Fibroblast of skin of left quadriceps (primary cell): Measurements from ENCODE around the gene PDE3A.

Experiments
- DNase-seq, 2 experiments: peaks; one replicate each; pipeline ENCODE4 v3.0.0-alpha.2; 2013; ENCODE audit warnings: low read depth in 2 of 2

The PDE3A gene

GRCh38 chr12:20458011-20458410, 89.7 kb downstream of the PDE3A start:
- no peak for DNase-seq

- no peak for DNase-seq
These were observed 91.6 kb downstream of the PDE3A start for GRCh38 chr12:20459920-20460319.

DNA sequence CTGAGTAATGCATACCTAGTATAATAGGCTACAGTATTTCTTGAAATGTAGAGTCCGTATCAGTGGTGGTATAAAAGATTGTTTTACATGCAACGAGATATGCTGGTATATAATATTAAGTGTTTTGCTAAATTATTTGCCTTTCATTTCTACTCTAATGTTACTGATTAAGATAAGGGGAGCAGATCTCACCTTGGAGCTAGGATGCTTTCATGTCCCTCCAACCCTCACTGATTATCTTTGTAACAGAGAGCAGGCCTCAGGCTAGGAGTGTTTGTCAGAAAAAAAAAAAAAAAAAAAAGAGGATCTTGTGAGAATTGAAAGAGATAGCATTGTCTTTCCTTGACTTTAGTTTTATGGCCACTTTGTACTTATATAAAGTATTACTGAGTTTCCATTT, 92.6 kb downstream of the PDE3A start:
- no peak for DNase-seq

DNA sequence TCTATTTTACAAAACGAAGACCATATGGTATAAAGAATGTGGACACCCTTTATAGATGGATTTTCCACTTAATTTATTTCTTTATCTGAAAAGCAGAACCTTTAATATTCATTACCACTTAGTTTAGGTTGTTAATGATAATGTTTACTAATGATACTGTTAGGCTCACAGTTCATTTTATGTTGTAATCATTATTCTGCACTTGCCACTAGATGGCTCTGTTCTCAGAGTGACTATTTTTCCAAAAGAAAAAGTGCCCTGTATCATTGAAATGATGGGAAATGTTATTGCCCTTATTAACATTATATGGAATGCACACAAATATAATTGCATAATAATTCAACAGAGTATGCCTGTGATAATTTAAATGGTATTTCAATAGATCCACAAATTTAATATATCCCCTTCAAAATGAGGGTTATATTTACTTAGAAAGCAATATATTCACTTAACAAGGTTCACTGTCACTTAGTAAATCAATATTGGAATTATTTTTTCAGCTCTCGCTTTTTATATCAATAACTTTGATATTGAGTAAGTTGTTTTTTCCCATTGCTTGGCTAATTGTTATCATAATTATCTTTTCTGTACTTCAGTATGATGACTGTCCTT, 95.7 kb downstream of the PDE3A start:
- no peak for DNase-seq

DNA sequence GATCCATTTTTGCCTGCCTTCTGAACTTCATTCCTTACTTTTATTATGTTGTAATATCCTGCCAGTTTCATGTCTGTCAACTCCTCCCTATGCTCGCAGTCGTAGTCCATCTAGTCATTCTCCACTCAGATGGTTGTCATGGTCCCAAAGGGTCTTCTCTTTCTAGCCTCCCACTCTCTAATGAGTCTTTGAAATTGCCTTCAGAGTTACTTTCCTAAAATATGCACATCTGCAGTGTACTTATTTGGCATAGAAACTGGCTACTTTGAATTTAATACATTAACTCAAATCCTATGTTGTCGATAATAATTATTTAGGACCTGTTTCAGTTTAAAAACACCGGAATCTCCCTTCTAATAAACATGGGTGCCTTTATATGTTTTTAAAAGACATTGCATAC, 101.0 kb downstream of the PDE3A start:
- DNase-seq = no peak

DNA sequence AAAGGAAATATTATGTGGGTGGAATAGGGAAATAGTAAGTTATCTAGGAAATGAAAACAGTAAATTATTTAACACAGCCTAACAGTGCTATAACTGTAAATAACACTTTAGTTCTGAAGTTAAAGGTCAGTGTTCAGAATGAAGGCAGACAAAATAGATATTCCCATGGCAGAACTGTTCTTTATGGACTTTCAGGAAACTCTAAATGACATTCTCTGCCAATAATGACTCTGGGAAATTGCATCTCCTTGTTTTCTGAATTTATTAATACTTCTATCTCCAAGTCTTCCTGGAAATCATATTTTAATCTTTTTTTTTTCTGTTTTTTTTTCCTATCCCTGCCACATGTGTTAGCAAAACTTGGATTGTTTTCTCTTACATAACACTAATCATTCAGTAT, 101.4 kb downstream of the PDE3A start:
- DNase-seq = no peak

GRCh38 chr12:20472102-20472782, 103.9 kb downstream of the PDE3A start:
- no peak for DNase-seq

DNA sequence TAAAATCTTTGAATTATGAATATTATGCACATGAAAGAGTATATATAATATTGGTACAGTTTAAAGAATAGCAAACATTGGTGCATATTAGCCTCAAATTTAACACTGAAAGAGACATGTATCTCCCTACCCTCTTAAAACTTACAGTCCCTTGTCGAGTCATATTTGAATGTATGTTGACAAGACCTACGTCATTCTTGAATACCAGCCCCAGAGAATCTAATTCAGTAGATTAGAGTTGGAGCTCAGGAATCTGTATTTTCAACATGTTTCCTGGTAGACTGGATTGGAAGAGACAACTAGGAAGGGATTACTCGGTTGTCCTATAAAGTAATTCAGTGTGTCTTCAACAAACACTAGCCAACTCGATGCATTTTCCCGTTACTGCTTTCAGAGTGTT, 104.8 kb downstream of the PDE3A start:
- no peak for DNase-seq

DNA sequence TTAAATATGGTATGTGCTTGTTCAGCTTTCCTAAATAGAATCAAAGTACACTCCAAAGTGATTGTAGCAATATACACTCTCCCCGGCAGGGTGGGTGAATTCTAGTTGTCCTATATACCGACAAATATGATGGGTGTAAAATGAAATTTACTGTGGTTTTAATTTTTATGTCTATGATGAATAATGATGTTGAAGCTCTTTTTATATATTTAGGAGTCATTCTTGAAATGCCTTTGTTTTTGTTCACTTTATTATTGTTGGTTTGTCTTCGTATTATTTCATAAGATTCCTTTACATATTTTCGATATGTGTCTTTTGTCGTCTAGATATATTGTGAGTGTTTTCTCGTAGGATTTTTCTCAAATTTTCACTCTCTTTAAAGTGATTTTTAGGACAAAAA, 105.7 kb downstream of the PDE3A start:
- DNase-seq = no peak

DNA sequence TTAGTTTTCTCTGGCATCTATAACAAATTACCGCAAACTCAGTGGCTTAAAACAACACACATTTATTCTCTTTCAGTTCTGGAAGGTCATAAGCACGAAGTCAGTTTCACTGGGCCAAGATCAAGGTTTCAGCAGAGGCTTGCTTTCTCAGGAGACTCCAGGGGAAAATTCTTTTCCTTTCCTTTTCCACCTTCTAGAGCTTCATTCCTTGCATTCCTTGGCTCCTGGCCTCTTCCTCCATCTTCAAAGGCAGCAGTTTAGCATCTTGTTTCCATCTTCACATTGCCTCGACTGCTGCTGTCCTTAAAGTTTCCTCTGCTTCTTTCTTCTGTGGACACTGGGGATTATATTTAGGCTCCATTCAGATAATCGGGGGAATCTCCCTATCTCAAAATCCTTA, 106.1 kb downstream of the PDE3A start:
- no peak for DNase-seq

DNA sequence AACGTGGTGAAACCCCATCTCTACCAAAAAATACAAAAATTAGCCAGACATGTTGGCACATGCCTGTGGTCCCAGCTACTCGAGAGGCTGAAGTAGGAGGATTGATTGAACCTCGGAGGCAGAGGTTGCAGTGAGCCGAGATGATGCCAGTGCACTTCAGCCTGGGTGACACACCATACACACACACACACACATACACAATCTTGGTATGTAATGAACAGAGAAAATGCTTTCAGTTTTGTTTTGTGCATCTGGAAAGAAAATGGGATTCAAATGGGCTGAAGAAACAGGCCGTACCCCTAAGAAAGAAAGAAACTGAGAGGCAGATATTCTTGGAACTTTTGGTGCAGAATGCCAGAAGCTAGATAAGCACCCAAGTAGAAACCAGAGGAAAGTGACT, 107.2 kb downstream of the PDE3A start:
- DNase-seq = no peak

- DNase-seq = no peak
These were observed 108.2 kb downstream of the PDE3A start for GRCh38 chr12:20476551-20476950.

- DNase-seq = no peak
These were observed 108.9 kb downstream of the PDE3A start for GRCh38 chr12:20477255-20477654.

DNA sequence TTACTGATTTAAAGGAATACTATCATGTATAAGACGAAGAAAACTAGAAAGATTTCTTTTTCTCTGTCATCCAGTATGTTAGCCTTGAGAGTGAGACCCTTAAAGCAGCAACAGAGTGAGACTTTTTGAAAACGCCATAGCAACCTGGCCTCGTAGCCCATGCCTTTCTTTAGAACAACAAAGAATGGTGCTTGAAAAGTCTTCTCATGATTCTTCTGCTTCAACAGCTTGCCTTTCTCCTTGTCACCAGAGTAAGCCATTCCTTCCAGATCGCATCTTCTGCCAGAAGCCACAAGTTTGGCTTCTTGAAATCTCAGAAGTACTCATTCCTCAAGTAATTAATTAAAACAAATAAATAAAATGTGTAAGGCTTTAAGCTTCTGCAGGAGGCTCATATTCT, 109.3 kb downstream of the PDE3A start:
- no peak for DNase-seq

DNA sequence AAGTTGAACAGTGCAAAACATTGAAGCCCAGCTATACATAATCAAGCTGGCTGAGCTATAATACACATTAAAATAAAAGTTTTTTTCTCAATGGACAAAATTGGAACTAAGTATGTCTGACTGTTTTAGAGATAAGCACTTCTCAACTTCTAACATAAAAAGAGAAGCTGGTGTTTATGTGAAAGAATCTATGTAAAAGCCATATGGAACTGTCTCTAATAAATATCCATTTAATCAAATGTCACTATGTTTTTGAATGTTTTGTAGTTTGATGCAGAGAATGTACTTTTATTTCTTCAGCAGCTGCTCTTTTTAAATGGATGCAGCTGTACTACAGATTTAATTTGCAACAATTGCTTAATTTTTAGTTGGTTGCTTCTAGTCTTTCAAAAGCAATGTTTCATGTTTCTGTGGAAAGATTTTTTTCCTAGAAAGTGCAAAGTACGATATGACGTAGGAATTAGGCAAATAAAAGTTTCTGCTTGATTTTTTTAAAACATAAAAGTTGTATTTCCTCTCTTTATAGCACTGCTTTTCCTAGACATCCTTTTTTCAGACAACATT, 114.2 kb downstream of the PDE3A start:
- DNase-seq = no peak

DNA sequence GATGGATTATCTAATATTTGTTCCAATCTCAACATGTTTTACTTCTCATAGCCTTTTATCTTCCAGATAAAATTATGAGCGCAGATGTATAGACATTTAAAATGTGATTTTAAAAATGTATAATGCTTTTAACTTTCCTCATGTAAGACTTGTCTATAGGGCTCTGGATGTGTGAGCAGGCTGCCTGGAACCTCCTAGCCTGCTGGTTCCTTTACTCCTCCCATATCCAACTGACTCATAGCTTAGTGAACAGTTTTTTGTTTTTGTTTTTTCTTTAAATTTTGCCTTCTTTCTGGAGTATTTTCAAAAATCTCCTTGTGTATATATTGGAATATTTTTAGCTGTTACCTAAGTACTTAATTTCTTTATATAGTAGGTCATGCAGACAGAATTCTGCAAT, 115.4 kb downstream of the PDE3A start:
- no peak for DNase-seq

DNA sequence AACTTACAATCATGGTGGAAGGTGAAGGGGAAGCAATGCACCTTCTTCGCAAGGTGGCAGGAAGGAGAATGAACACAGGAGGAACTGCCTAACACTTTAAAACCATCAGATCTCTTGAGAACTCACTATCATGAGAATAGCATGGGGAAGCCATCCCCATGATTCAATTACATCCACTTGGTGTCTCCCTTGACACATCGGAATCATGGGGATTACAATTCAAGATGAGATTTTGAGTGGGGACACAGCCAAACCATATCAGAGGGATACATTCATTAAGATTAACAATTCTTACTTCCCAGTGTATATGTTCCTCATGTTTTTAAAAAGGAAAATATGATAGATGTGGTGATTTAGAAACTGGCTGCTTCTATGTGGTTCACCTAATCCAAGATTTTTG, 117.9 kb downstream of the PDE3A start:
- no peak for DNase-seq

DNA sequence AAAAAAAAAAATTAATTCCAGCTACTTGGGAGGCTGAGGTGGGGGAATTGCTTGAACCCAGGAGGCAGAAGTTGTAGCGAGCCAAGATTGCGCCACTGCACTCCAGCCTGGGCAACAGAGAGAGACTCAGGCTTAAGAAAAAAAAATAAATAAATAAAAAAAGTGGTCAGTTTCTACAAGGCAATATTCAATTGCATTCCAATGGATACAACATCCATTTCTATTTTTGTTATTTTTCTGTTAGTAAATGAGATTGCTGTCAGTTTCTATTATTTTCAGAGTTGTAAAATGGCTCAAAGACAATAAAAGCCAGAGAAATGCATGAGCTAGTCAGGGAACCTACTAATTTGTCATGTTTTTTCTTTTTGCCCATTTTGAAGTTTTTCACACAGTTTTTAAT, 119.2 kb downstream of the PDE3A start:
- DNase-seq = no peak

GRCh38 chr12:20489645-20490044, 121.3 kb downstream of the PDE3A start:
- DNase-seq = no peak

GRCh38 chr12:20490213-20490612, 121.9 kb downstream of the PDE3A start:
- DNase-seq = no peak

DNA sequence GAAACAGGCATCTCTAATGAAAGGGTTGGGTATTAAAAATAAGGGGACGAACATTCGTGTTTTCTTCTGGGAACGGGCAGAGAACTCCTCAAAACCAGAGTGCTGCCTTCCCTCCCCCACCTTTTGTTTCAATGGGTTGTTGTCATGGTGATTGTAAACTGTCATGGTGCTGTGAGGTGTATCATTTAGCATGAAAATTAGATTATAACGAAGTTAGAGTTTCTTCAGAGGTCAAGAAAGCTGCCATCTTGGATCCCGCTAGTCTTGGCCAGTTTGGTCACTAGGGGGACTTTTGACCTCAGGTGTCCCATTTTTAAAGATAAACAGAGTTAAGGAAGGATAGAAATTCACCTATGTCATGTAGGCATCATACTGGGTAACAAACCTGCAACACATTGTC, 123.0 kb downstream of the PDE3A start:
- no peak for DNase-seq

- DNase-seq = no peak
These were observed 124.0 kb downstream of the PDE3A start for GRCh38 chr12:20492251-20492760.

DNA sequence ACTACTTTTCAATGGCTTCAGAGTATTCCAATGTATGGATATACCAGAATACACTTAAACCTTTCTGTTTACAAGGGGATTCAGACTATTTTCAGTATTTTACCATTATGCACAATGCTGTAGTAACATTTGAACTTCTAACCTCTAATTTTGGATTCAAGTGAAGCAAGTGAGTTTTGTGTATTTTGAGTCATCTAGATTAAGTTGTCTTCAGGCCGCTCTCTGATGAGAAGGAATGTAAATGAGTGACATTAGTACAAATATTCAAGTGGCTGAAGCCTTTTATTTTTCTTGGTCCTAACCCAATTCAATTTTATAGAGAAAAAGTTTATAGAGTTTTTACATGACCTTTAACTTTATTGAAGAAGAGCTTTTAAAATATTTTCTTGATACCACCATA, 125.6 kb downstream of the PDE3A start:
- no peak for DNase-seq
